ENCODE data around the gene GNS. TPM values are rescaled to one million over a fixed set of nuclear protein-coding genes. Genes with fewer than 3 reads are reported as not detected.

GNS gene
- total RNA-seq, 1 experiment from 2014 or later, result 26.0 TPM

DNA sequence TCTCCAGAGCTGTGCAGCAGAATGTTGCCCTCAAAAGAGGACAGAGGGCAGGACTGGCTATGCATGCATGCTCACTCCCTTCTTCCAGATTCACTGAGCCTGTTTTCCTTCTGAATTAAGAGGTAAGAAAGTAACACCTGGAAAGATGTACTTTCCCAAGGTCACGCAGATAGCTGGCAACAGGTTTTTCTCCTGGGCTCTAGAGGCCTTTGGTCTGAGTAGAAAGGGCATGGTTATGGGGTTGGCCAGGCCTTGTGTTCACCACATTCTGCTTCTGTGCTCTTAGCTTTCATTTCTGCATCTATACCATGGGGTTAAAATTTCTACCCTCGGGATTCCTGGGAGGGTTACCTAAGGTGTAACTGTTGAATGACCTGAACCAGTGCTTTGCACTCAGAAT is 91.4 kb downstream of the GNS start:
- H3K23me2 ChIP-seq (ENCODE audit: insufficient read length, low read depth, low read length, poor library complexity, severe bottlenecking), result no peaks in the 10 kb centered on the region
- H3K4ac ChIP-seq (ENCODE audit: low read depth, low read length), result no peak overlapping the region
- TF ChIP-seq, protein P1, sequence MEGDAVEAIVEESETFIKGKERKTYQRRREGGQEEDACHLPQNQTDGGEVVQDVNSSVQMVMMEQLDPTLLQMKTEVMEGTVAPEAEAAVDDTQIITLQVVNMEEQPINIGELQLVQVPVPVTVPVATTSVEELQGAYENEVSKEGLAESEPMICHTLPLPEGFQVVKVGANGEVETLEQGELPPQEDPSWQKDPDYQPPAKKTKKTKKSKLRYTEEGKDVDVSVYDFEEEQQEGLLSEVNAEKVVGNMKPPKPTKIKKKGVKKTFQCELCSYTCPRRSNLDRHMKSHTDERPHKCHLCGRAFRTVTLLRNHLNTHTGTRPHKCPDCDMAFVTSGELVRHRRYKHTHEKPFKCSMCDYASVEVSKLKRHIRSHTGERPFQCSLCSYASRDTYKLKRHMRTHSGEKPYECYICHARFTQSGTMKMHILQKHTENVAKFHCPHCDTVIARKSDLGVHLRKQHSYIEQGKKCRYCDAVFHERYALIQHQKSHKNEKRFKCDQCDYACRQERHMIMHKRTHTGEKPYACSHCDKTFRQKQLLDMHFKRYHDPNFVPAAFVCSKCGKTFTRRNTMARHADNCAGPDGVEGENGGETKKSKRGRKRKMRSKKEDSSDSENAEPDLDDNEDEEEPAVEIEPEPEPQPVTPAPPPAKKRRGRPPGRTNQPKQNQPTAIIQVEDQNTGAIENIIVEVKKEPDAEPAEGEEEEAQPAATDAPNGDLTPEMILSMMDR (conservative IDR thresholded peaks at IDR 0.05), result no peak
- no peak overlapping the region for H4K5ac ChIP-seq (ENCODE audit: insufficient read length, low read depth, low read length)
- no peaks in the 10 kb centered on the region for H3K27me3 ChIP-seq (ENCODE audit: insufficient read depth, low read length)
- H2BK15ac ChIP-seq (ENCODE audit: low read depth, low read length), result no peak overlapping the region; the same call in 1 of the 2 replicates
- H3K23ac ChIP-seq (ENCODE audit: insufficient read length, low read depth, low read length), result no peak overlapping the region
- H3K27me3 Mint-ChIP-seq (ENCODE audit: low read depth), result no peaks in the 10 kb centered on the region
- no peak overlapping the region for H3K4me3 Mint-ChIP-seq
- H3K4me1 Mint-ChIP-seq, result peaks cover 64 to 69% of the 10 kb centered on the region in 2 experiments
- no peak overlapping the region for H2BK5ac ChIP-seq (ENCODE audit: insufficient read length, low read length)
- no peak overlapping the region for H2BK12ac ChIP-seq (ENCODE audit: insufficient read length, low read depth, low read length)
- H3T11ph ChIP-seq (ENCODE audit: low read length), result no peak overlapping the region
- H3K9ac ChIP-seq (ENCODE audit: extremely low read depth, insufficient read length, low read length), result no peak overlapping the region
- H4K20me1 ChIP-seq (ENCODE audit: control insufficient read depth, insufficient read depth, insufficient read length), result no peaks in the 10 kb centered on the region
- no peaks in the 10 kb centered on the region for H3K9me3 Mint-ChIP-seq
- peak overlapping the region; percentile 6 for H3K4me2 ChIP-seq (ENCODE audit: insufficient read depth, insufficient read length, low read length)
- H3K9me3 ChIP-seq (ENCODE audit: control insufficient read depth, low read depth, low read length), result no peaks in the 10 kb centered on the region
- peaks cover 14% of the 10 kb centered on the region; the same call in 1 of the 2 replicates for H3K4me1 ChIP-seq (ENCODE audit: insufficient read depth, low read length)
- H3K14ac ChIP-seq (ENCODE audit: insufficient read depth, low read length), result no peak overlapping the region
- no peak for DNase-seq
- peaks cover 7% of the 10 kb centered on the region; the same call in 1 of the 2 replicates for H3K79me2 ChIP-seq (ENCODE audit: insufficient read depth, low read length)
- H3K27ac ChIP-seq (ENCODE audit: insufficient read length, low read depth, low read length), result no peak overlapping the region
- no peak overlapping the region for H3K18ac ChIP-seq (ENCODE audit: insufficient read length, low read depth, low read length)
- no peak overlapping the region for H2BK20ac ChIP-seq (ENCODE audit: low read depth, low read length, poor library complexity, severe bottlenecking)
- H4K8ac ChIP-seq (replicated peaks; ENCODE audit: insufficient read length, low read depth, low read length), result no peak overlapping the region
- H4K91ac ChIP-seq (ENCODE audit: insufficient read length, low read depth, low read length), result no peak overlapping the region
- no peaks in the 10 kb centered on the region; a peak in 1 of 7 replicates for H3K36me3 Mint-ChIP-seq (ENCODE audit: insufficient read depth in 1 of 3, low read depth in 3 of 3)
- H3K27ac Mint-ChIP-seq, result peak overlapping the region in 2 of 3 experiments; percentile 42 to 56; a peak in 2 of 7 replicates
- peaks cover 6% of the 10 kb centered on the region for H3K79me1 ChIP-seq (ENCODE audit: insufficient read depth, low read depth, low read length, poor library complexity, severe bottlenecking)
- WGBS (ENCODE audit: extremely low coverage, insufficient read length, low lambda C conversion rate), result no CpG with 5 or more reads among the region's 2 CpGs
- H2AK5ac ChIP-seq (ENCODE audit: insufficient read length, low read length), result no peak overlapping the region
- no peak overlapping the region for H3K56ac ChIP-seq (ENCODE audit: insufficient read length, low read depth, low read length)
- H2AFZ ChIP-seq (ENCODE audit: low read length), result no peak overlapping the region
- no peak overlapping the region for H2BK120ac ChIP-seq (ENCODE audit: low read depth, low read length, poor library complexity, severe bottlenecking)
